Ovary (tissue), 9 donors: Measurements from ENCODE around the gene HIBADH. TPM values are rescaled to one million over a fixed set of nuclear protein-coding genes. Genes with fewer than 3 reads are reported as not detected.

Experiments
- DNase-seq, 5 donors: peaks; one replicate each; pipeline ENCODE4 v3.0.0-alpha.2; 2019 to 2020
- H3K27ac ChIP-seq, 2 donors: fragments of 200-600 bp; one replicate each; pipeline versions ENCODE4 v1.5.1 to v1.8.0; 2019 to 2022
- H3K27me3 ChIP-seq: fragments of 200-600 bp; one replicate; pipeline ENCODE4 v1.8.0; 2022
- H3K36me3 ChIP-seq: fragments of 200-600 bp; sonication (generic); one replicate; pipeline ENCODE4 v1.5.1; 2019
- H3K4me1 ChIP-seq: one replicate; pipeline ENCODE4 v1.8.1; 2013; ENCODE audit warnings: mild to moderate bottlenecking, moderate library complexity; ENCODE audit not compliant: insufficient read depth
- H3K4me3 ChIP-seq: fragments of 200-600 bp; sonication (generic); one replicate; pipeline ENCODE4 v1.5.1; 2017
- H3K9me3 ChIP-seq, 2 donors: fragments of 200-600 bp in 1 of 2; sonication (generic) in 1 of 2; one replicate each; pipeline versions ENCODE4 v1.5.1 to v1.8.1; 2013 to 2019; ENCODE audit warnings: mild to moderate bottlenecking in 1 of 2, moderate library complexity in 1 of 2
- CTCF ChIP-seq, 3 donors: fragments of 450-650 bp in 2 of 3; fragments of 200-600 bp in 1 of 3; IDR thresholded peaks; one replicate each; pipeline versions ENCODE4 v1.5.1 to v1.8.0; 2016 to 2022; ENCODE audit warnings: antibody characterized with exemption in 3 of 3, mild to moderate bottlenecking in 1 of 3
- EP300 ChIP-seq: sonication (generic); formaldehyde crosslinking; IDR thresholded peaks from one replicate; pipeline ENCODE4 v1.6.1; 2017; ENCODE audit warnings: antibody characterized with exemption
- POLR2A ChIP-seq: fragments of 450-650 bp; IDR thresholded peaks from one replicate; pipeline ENCODE4 v1.6.1; 2017; ENCODE audit warnings: antibody characterized with exemption, mild to moderate bottlenecking, moderate library complexity
- WGBS, 3 donors: extraction: QIAGEN DNeasy Blood & Tissue Kit in 1 of 3; methylation state at CpG; one replicate each; pipeline versions ENCODE4 v1.1.5 to v1.1.7; 2013 to 2017; 5-methylcytosine and 5-hydroxymethylcytosine counted together
- intact Hi-C, 4 donors: fragments of 100-400 bp; cut with DNase I; formaldehyde crosslinking; loops; one replicate each; pipeline versions ENCODE4 v1.11.0 to v1.15.1; 2022 to 2023
- polyA plus RNA-seq, 2 donors: library from polyadenylated mRNA; stranded (reverse); fragments of 200-250 nt in 1 of 2; fragments of 350-450 nt in 1 of 2; fragmentation: Illumina TruSeq in 1 of 2; extraction: RNeasy Lipid Tissue Mini Kit (QIAGEN cat#74804) in 1 of 2; gene quantifications; one replicate each; pipeline ENCODE4 v1.2.3, GENCODE V29; 2013 to 2014
- total RNA-seq, 7 donors: library from RNA; depleted of rRNA in 2 of 7; stranded (reverse); fragments of >200 nt in 2 of 7; fragmentation: NEBNext Ultra II Directional in 3 of 7; extraction: Animal tissue kit (Norgen Biotek cat#: 25700) in 3 of 7; gene quantifications; one replicate each; pipeline versions ENCODE4 v1.1.0 to v1.2.4, GENCODE V29; 2016 to 2023
- donor health status: DM: no; HTN: no; CAD: no; lungs with moderate emphysema.
- donor health status: DM: no; HTN: no; CAD: no.
- donor health status: Bipolar disorder and iron deficiency.
- donor health status: DM: yes; HTN: yes; CAD: no.
- donor health status: DM: no; HTN: no; CAD: no.
- donor health status: DM: yes; HTN: yes; CAD: no.

Gene HIBADH
- total and polyA plus RNA-seq, 9 donors = 24.4 to 76.0 (median 36.9) TPM

DNA sequence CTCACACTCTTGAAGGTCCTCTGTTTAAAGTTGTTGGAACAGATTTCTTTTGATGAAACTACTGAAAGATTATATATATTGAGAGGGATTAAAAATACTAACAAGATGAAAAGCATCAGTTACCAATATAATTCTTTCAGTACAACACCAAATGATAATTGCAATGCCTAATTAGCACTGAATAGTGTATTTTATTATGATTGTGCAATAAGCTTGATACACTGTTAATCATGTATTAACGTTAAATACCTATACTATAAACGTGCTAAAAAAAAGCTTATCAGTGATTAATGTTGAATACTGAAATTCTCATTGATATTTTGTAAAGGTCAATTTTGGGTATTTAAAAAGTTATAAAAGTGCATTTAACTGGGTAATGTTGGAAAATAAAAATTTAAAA, 61.5 kb downstream of the HIBADH start:
- WGBS, 3 donors = 85 to 92% (median 87%) methylated on average over 2 of the region's 2 CpGs
- no peaks in the 10 kb centered on the region for H3K36me3 ChIP-seq
- no peaks in the 10 kb centered on the region for H3K27me3 ChIP-seq
- no peaks in the 10 kb centered on the region for H3K4me1 ChIP-seq
- no peak for DNase-seq
- intact Hi-C loops = no loop called here
- no peak overlapping the region for H3K4me3 ChIP-seq
- TF ChIP-seq POLR2A (no peak), CTCF (IDR thresholded peaks at IDR 0.05) (no peak), EP300 (no peak)
- H3K9me3 ChIP-seq = no peaks in the 10 kb centered on the region
- no peak overlapping the region for H3K27ac ChIP-seq

- Histone ChIP-seq H3K36me3 (no peaks in the 10 kb centered on the region), H3K4me3 (no peak overlapping the region), H3K27me3 (no peaks in the 10 kb centered on the region), H3K27ac (no peak overlapping the region), H3K4me1 (no peaks in the 10 kb centered on the region), H3K9me3 (no peaks in the 10 kb centered on the region)
- no peak for DNase-seq
- WGBS, 3 donors = 91 to 96% (median 94%) methylated on average over 1 of the region's 1 CpG
- intact Hi-C loops = no loop called here
- TF ChIP-seq EP300 (no peak), POLR2A (no peak), CTCF (IDR thresholded peaks at IDR 0.05) (no peak)
Observed at GRCh38 chr7:27600247-27600646, 62.4 kb downstream of the HIBADH start.

DNA sequence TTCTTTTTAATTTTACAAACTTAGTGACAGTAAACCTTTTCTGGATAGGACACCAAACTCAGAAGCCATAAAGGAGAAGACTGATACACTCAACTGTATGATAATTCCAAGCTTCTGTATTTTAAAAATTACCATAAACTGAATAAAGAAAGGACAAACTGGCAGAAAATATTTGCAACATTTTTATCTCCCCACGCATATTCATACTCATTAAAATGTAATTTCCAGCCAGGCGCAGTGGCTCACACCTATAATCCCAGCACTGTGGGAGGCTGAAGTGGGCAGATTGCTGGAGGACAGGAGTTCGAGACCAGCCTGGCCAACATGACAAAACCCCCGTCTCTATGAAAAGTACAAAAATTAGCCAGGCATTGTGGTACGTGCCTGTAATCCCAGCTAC, 67.7 kb downstream of the HIBADH start:
- Histone ChIP-seq H3K9me3 (no peaks in the 10 kb centered on the region), H3K36me3 (no peaks in the 10 kb centered on the region), H3K27me3 (no peaks in the 10 kb centered on the region), H3K4me3 (no peak overlapping the region), H3K4me1 (no peaks in the 10 kb centered on the region), H3K27ac (no peak overlapping the region)
- intact Hi-C loops = loop anchor here in 1 of 4 donors (10.0 kb wide), 1 partner anchor 330 kb away; no protein-coding TSS in a partner anchor
- 95 to 96% (median 95%) methylated on average over 5 of the region's 5 CpGs for WGBS, 3 donors
- no peak for DNase-seq
- TF ChIP-seq POLR2A = no peak

- H3K27ac ChIP-seq = no peak overlapping the region
- H3K36me3 ChIP-seq = no peaks in the 10 kb centered on the region
- no peaks in the 10 kb centered on the region for H3K4me1 ChIP-seq
- no peak for TF ChIP-seq CTCF (IDR thresholded peaks at IDR 0.05)
- H3K9me3 ChIP-seq = no peaks in the 10 kb centered on the region
- 94 to 96% (median 96%) methylated on average over 2 of the region's 2 CpGs for WGBS, 3 donors
- no peak overlapping the region for H3K4me3 ChIP-seq
- no peaks in the 10 kb centered on the region for H3K27me3 ChIP-seq
- intact Hi-C loops = loop anchor here in 1 of 4 donors (10.0 kb wide), 1 partner anchor 332 kb away; no protein-coding TSS in a partner anchor
- no peak for DNase-seq
Observed at GRCh38 chr7:27593226-27593625, 69.5 kb downstream of the HIBADH start.

DNA sequence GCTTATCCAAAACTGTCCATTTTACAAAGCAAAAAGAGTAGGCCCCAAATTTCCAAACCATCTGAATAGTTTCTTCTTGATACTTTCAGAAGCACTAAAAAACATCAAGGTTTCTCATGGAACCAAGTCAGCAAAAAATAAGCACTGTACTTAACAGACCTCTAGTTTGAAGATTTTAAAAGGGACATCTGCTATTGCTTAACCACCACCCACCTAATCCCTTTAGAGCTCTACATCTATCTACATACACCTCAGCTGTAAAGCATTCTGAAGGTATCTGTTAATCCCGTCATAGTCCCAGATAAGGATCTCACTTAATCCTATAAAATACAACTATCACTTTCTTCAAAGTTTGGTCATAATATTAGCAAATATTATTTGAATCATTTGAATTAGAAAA, 72.3 kb downstream of the HIBADH start:
- Histone ChIP-seq H3K4me3 (no peak overlapping the region), H3K9me3 (no peaks in the 10 kb centered on the region), H3K27me3 (no peaks in the 10 kb centered on the region), H3K4me1 (peaks cover 3% of the 10 kb centered on the region), H3K36me3 (no peaks in the 10 kb centered on the region), H3K27ac (no peak overlapping the region)
- intact Hi-C loops = loop anchor here in 1 of 4 donors (10.0 kb wide), 1 partner anchor 334 kb away; no protein-coding TSS in a partner anchor
- 0 to 63% (median 0%) methylated on average over 1 of the region's 1 CpG for WGBS, 3 donors
- no peak for DNase-seq
- TF ChIP-seq CTCF (IDR thresholded peaks at IDR 0.05) (no peak), EP300 (no peak), POLR2A (no peak)
